Kidney (tissue), 14 donors: ENCODE data around the gene MRPL18. TPM values are rescaled to one million over a fixed set of nuclear protein-coding genes. Genes with fewer than 3 reads are reported as not detected.

Source experiments
- DNase-seq, 5 donors: peaks; one replicate each; pipeline ENCODE4 v3.0.0-alpha.2; 2013 to 2020
- FAIRE-seq: peaks from 2 replicates; lab custom pipeline; 2012; peaks lifted over from hg19 to GRCh38; lab: Jason Lieb, UNC
- H3K27ac ChIP-seq, 2 donors: one replicate each; pipeline ENCODE4 v1.7.0; 2013; ENCODE audit warnings: low read depth in 2 of 2, low read length in 2 of 2, inconsistent platforms in 1 of 2
- H3K27me3 ChIP-seq: one replicate; pipeline ENCODE4 v1.7.1; 2013; ENCODE audit warnings: low read length, inconsistent platforms; ENCODE audit not compliant: control insufficient read depth, insufficient read depth
- H3K36me3 ChIP-seq, 3 donors: one replicate each; pipeline versions ENCODE4 v1.7.0 to v1.7.1; 2013; ENCODE audit warnings: low read length in 3 of 3, control low read depth in 1 of 3, inconsistent platforms in 1 of 3; ENCODE audit not compliant: insufficient read depth in 3 of 3, control insufficient read depth in 2 of 3
- H3K4me1 ChIP-seq, 3 donors: one replicate each; pipeline versions ENCODE4 v1.7.0 to v1.7.1; 2013; ENCODE audit warnings: low read length in 3 of 3, inconsistent platforms in 1 of 3, low read depth in 1 of 3; ENCODE audit not compliant: control insufficient read depth in 2 of 3, insufficient read depth in 2 of 3
- H3K4me3 ChIP-seq, 3 donors: one replicate each; pipeline versions ENCODE4 v1.7.0 to v1.8.1; 2013; ENCODE audit warnings: low read length in 3 of 3, control low read depth in 1 of 3, inconsistent platforms in 1 of 3
- H3K9ac ChIP-seq, 3 donors: one replicate each; pipeline versions ENCODE4 v1.7.0 to v1.7.1; 2013; ENCODE audit warnings: low read length in 3 of 3, control low read depth in 1 of 3, inconsistent platforms in 1 of 3
- H3K9me3 ChIP-seq, 3 donors: one replicate each; pipeline versions ENCODE4 v1.7.0 to v1.7.1; 2013; ENCODE audit warnings: low read length in 3 of 3, control low read depth in 1 of 3, inconsistent platforms in 1 of 3; ENCODE audit not compliant: control insufficient read depth in 2 of 3, insufficient read depth in 1 of 3
- intact Hi-C: fragments of 100-400 bp; cut with DNase I; formaldehyde crosslinking; loops from one replicate; pipeline ENCODE4 v1.11.1; 2022
- polyA plus RNA-seq: library from polyadenylated mRNA; stranded (reverse); fragments of 350-450 nt; fragmentation: Illumina TruSeq; extraction: RNeasy Lipid Tissue Mini Kit (QIAGEN cat#74804); gene quantifications from one replicate; pipeline ENCODE4 v1.2.3, GENCODE V29; 2014; ENCODE audit warnings: low read depth, low replicate concordance; ENCODE audit not compliant: insufficient read depth
- total RNA-seq: library from RNA; stranded (reverse); fragmentation: NEBNext Ultra II Directional; extraction: Animal tissue kit (Norgen Biotek cat#: 25700); gene quantifications from one replicate; pipeline ENCODE4 v1.2.1, GENCODE V29; 2021
- TF ChIP-seq, protein P1 (sequence below): IDR thresholded peaks from 3 replicates; pipeline ENCODE4 v1.5.1; 2012; ENCODE audit warnings: mild to moderate bottlenecking, moderate library complexity, borderline replicate concordance; ENCODE audit not compliant: insufficient read depth; ENCODE audit errors: extremely low read depth
- donor health status: control.
- donor health status: control.
- donor health status: control.
- donor health status: control.
- donor health status: control.
- donor health status: DM: yes; HTN: yes; CAD: no.
- donor health status: Normal renal cell carcinoma (clear cell type).

MRPL18 gene
- total and polyA plus RNA-seq, 2 donors from 2014 or later, result 56.7 to 87.2 TPM

GRCh38 chr6:159766906-159767305, 23.4 kb upstream of the MRPL18 start:
- peaks cover 0 to 6% (median 3%) of the 10 kb centered on the region in 3 donors for H3K4me1 ChIP-seq
- TF ChIP-seq, protein P1, sequence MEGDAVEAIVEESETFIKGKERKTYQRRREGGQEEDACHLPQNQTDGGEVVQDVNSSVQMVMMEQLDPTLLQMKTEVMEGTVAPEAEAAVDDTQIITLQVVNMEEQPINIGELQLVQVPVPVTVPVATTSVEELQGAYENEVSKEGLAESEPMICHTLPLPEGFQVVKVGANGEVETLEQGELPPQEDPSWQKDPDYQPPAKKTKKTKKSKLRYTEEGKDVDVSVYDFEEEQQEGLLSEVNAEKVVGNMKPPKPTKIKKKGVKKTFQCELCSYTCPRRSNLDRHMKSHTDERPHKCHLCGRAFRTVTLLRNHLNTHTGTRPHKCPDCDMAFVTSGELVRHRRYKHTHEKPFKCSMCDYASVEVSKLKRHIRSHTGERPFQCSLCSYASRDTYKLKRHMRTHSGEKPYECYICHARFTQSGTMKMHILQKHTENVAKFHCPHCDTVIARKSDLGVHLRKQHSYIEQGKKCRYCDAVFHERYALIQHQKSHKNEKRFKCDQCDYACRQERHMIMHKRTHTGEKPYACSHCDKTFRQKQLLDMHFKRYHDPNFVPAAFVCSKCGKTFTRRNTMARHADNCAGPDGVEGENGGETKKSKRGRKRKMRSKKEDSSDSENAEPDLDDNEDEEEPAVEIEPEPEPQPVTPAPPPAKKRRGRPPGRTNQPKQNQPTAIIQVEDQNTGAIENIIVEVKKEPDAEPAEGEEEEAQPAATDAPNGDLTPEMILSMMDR, result no peak
- H3K9ac ChIP-seq, result no peak overlapping the region
- no peak overlapping the region for H3K27ac ChIP-seq
- no peak for DNase-seq
- no peaks in the 10 kb centered on the region for H3K9me3 ChIP-seq
- H3K36me3 ChIP-seq, result peaks cover 4 to 30% (median 17%) of the 10 kb centered on the region in 3 donors
- intact Hi-C loops, result no loop called here
- H3K27me3 ChIP-seq, result no peaks in the 10 kb centered on the region
- FAIRE-seq, result no peak
- no peak overlapping the region for H3K4me3 ChIP-seq

DNA sequence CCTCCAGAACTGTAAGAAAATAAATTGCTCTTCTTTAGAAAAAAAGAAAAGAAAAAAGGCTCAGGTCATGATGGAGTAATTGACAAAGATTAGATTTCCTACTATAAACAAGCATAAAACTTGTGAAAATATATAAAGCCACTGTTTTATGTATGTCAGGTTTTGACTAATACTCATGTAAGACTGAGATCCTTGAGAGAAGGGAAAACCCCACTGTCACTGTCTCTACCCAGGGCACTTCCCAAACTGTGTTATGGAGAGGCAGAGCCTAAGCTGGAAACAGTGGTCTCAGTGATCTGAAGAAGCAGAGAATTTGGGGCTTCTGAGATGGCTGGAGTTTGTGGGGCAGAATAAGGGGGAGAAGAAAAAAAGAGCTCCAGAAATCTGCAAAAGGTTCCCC, 20.8 kb upstream of the MRPL18 start:
- Histone ChIP-seq H3K4me1 (no peaks in the 10 kb centered on the region), H3K27me3 (no peaks in the 10 kb centered on the region), H3K9me3 (no peaks in the 10 kb centered on the region), H3K9ac (no peak overlapping the region), H3K27ac (no peak overlapping the region), H3K4me3 (no peak overlapping the region), H3K36me3 (peaks cover 4 to 30% (median 19%) of the 10 kb centered on the region in 3 donors)
- FAIRE-seq (no peak), DNase-seq (no peak)
- intact Hi-C loops, result no loop called here
- TF ChIP-seq, protein P1, result no peak

DNA sequence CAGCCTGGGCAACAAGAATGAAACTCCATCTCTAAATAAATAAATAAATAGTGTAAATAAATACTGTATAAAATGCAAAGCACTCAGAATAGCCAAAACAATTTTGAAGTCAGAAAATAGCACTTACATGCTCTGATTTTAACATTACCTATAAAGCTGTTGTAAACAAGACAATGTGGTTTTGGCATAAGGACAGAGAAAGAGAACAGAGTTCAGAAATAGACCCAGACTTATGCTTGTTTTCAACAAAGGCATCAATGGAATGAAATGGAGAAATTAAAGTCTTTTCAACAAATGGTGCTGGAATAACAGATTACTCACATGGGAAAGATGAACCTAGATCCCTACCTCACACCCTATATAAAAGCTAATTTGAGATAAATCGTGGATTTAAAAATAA, 18.1 kb upstream of the MRPL18 start:
- TF ChIP-seq, protein P1, result no peak
- no peak for FAIRE-seq
- H3K4me3 ChIP-seq, result no peak overlapping the region
- H3K27me3 ChIP-seq, result no peaks in the 10 kb centered on the region
- no peaks in the 10 kb centered on the region for H3K9me3 ChIP-seq
- intact Hi-C loops, result no loop called here
- no peak for DNase-seq
- no peak overlapping the region for H3K27ac ChIP-seq
- H3K4me1 ChIP-seq, result no peaks in the 10 kb centered on the region
- no peak overlapping the region for H3K9ac ChIP-seq
- peaks cover 4 to 22% (median 19%) of the 10 kb centered on the region in 3 donors for H3K36me3 ChIP-seq
